GM18907 (cell line): ENCODE data around the gene TWNK.

Experiments
- ATAC-seq: cut with Tn5 transposase; IDR thresholded peaks from one replicate; pipeline ENCODE4 v1.9.1; 2021; ENCODE audit warnings: mild to moderate bottlenecking, moderate library complexity; ENCODE audit not compliant: unreplicated experiment

Gene TWNK

DNA sequence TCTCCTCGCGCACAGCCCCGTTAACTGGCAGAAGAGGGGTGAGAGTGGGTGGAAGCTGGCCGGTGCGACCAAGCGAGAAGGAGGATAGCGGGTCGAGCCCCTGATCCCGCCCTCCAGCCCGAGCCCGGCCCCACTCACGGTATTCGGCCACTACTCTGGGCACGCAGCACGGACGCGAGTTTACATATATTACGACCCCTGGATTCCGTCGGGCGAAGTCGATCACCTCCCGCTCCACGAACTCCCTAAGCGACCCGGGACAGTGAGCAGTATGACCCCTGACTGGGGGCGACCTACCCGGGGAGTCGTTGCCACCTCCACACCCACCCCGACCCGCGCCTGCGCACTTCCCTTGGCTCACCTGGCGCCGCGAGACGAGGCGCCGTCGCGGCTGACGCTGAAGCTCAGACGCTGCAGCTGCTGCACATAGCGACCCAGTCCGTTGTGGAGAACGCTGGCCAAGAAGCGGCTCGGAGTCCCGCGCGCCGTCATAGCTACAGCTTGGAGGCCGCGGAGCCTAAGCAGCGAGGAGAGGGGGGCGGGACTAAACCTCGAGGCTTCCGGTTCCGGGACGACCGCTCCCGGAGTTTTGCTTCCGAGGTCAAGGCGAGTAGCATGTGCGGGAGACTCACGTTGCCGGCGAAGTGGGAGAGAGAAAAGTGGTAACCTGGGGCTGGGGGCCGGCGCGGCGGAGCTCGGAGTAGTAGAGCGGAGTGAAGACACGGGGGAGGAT, at the start of gene TWNK, which contains the start of gene MRPL43:
TWNK (plus strand) TSS at position 592 of the 733 bp plus-strand sequence. CDS start 668 bp downstream, outside the sequence.
MRPL43 (minus strand) TSS at position 546 of the 733 bp plus-strand sequence; CDS start at position 492, 54 bp downstream.
- ATAC-seq: peak; percentile 77

DNA sequence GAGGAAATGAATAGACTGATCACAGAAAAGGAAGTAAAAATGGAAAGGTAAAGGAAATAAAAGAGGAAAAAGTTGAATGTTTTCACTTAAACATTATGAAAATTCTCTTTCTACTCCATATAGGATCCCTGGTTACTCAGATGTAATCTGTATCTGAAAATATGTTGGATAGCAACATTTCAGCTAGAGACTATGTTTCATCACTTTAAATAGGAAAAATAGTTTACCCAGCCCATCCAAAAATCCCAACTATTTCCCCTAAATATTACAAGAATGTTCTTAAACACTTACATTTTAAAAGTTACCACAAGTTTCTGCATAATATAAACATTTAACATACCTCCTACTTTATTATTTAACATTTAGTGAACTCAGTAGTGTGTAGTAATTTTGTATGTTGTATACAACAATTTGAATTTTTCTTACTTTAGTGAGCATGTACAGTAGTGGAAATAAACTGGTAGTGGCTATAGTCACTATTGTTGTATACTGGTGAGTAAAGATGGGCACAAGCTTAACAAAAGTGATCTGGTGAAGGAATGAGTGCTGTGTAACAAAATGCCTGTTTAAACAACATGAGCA, 47.5 kb upstream of the TWNK start:
- ATAC-seq: no peak

GRCh38 chr10:100942229-100942628, 45.1 kb upstream of the TWNK start:
- ATAC-seq: no peak

- ATAC-seq: no peak
These were observed 43.8 kb upstream of the TWNK start for GRCh38 chr10:100943508-100943907.

DNA sequence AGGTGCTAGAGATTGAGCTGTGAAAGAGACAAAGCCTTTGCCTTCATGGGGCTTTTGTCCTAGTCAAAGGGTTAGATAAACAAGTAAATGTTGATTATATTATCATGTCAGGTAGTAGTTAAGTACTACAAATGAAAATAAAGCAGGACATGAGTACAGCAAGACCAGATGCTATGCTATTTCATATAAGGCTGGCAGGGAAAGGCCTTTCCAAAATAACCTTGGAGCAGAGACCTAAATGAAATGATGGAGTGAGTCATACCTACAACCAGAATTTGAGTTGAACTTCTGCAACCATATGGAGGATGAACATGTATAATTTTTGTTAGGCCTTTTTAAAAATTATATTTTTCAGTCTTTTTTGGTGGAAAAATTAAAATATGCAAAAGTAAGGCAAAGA, 41.6 kb upstream of the TWNK start:
- no peak for ATAC-seq

DNA sequence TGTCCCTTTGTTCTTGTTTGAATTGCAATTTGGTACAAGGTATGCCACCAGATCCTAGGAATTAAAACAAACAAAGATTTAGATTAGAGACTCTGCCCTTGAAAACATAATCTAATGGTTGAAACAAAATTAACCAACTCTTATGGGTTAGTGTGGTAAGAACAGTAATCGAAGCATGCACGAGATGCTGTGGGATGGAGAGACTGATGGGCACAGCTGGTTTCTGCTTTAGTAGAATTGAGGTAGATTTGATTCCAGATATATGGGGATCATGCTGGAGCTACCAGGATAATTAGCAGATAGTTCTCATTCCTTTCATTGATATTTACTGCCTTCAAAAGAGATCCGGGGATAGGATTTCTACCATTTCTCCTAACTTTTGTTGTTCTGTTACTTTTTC, 38.4 kb upstream of the TWNK start:
- ATAC-seq: no peak

DNA sequence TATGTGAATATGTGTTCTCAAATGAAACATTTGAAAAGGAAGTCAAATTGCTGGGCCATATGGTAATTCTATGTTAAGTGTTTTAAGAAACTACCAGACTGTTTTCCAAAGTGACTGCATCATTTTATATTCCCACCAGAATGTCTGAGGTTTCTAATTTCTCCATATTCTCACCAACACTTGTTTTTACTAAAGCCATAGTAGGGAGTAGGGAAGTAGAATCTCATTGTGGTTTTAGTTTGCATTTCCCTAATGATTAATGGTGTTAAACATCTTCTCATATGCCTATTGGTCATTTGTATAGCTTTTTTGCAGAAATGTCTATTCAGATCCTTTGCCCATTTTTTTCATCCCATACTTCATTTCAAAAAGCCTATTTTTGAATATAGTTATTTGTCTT, 27.1 kb upstream of the TWNK start:
- no peak for ATAC-seq

- ATAC-seq: no peak
These were observed 24.8 kb upstream of the TWNK start for GRCh38 chr10:100962351-100963080.

- ATAC-seq: no peak
These were observed 23.5 kb upstream of the TWNK start for GRCh38 chr10:100963826-100964225.

GRCh38 chr10:100965820-100966219, 21.5 kb upstream of the TWNK start:
- no peak for ATAC-seq

DNA sequence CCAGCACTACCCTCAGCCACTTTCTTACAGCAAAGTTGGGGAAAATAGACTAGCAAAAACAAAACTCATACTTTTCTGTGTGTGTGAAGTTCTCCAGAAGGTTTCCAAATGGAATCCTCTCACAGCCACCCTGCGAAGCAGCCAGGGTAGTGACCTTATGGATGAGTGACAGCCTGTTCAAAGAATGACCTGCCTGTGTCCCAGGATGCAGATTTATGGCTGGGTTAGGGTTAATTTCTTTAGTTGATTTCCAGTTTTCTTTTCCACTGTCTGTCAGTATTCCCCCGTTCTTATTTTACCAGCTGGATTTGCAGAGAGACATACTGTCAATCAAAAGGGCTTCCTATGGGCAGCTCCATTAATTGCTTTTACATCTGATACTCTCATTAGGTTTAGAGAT, 20.5 kb upstream of the TWNK start:
- no peak for ATAC-seq

DNA sequence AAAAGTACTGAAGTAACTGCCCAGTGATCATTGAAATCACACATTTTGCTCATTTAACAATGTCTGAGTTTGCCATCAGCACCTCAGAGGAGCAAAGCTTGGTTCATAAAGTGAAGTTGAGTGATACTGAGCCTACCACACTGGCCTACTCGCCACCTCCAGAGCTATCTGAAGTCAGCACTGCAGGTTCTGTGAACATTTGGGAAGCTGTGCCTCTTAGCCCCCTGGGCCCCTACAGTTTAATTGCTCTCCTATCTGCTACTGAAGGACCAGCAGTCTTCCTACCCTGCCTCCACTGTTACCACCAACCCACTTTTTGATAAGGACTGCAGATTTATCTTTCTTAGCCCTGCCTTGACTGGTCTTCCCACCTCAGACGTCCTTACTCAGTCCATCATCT, 20.0 kb upstream of the TWNK start:
- no peak for ATAC-seq

DNA sequence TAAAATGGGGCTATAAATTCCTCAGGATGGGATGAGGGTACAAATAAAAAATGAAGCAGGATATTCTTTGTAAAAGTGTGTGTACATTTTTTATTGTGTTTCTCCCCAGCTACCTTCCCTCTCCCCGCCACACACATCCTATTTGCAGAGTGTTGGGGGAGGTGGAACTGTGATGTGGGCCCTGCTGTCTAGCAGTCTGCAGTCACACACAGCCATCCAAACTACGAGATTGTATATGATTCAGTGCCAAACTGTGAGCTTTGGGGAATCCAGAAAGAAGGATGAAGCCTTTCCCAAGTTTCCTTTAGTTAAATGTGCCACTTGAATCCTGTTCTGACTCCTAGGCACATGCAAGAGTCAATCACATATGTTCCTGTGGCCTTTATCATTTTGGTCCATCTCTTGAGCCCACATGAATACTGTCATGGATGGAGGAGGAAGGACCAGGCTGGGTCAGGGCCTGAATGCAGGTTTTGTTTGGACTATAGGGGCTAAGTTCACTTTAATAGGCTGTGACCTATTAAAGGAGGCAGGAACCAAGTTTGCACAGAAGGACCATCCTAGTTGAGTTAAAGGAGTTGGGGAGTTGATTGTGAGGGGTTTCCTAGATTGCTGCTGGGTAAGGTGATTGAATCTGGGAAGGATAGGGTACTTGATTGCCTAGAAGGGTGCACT, 19.1 kb upstream of the TWNK start:
- ATAC-seq: no peak

DNA sequence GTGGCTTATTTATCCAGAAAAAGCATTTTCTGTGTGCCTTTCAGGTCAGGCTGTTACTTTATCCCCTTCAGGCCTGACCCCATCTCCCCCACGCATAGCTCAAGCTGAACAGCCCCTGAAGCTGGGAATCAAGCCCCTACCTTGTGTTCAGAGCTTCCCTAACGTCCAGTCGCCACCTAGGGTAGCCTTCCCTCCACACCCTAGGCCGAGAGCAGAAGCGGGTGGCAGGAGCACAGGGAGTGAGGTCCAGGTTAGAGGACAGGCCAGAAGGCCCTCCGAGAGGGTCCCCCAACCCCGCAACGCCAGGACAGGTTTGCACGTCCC, 18.5 kb upstream of the TWNK start:
- ATAC-seq: no peak

DNA sequence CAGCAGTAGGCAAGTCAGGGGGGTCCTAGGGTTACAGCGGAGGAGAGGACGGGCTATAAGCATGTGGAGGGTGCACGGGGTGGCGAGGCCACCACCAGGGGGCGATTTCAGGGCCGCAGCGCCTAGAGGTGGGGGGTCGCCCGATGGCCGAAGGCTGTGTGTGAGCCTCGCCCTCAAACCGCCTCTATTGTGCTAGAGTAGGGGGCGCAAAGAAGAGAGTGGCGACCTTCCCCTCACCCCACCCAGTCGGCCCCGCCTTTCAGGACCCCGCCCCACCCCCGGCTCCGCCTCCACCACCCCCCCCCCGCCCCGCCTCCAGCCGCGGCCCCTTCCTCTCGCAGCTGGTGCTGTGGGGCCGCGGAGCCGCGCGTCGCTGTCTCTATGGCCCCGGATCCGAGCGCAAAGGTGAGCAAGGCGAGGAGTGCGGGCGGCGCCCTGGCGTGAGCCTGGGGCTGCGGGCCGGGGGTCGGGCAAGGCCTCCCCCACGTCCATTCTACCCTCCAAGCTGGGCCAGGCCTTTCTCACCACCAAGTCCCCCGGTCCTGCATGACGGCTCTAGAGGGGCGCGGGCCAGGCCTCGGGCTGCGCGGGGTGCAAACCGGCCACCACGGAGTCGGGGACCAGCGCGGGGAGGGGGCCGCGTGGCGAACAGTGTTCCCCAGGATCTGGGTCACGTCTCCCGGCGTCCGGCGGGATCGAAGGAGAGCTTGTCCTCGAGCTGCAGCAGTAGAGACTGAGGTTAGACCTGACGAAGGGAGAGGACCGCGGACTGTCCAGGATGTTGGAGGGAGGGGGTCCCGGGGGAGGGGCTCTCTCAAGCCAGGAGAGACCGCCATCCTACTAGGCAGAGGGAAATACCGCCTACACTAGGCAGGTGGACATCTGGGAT, 17.9 kb upstream of the TWNK start, which contains the start of gene SEMA4G:
SEMA4G (plus strand) TSS at position 318 of the 889 bp plus-strand sequence. CDS start 3,409 bp downstream, outside the sequence.
- no peak for ATAC-seq

DNA sequence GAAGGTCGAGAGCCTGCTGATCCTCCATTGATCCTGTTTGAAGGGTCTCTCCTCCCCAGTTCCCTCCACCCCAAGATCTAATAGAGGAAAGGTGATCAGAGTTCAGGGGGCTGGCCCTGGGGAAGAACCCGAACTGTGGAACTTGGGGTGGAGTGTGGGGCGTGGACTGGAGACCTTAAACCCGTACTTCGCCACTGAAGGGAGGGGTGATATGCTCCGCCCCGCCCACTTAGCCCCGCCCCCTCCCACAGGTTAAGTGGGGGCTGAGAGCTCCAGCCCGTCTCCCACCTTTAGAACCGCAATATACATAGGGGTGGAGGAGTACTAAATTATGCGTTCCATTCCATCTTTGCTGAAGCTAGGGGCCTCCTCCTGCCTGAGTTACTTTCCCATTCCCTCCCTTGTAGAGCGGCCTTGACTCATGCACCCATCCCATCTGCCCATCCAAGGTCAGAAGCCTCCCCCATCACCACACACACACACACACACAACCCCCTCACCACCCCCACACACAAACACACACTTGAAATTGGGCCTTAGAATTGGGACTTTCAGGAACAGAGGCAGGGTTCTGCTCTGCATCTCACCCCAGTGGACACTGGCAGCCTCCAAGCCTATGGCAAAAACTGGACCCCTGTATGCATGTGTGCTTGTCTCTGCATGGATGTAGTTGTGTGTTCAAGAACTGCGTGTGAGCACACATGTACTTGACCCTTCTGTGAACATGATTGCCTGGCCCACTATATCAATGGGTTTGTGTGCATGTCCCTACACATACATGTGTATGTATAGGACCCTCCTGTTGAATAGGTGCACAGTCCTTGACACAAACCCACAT, 17.0 kb upstream of the TWNK start:
- ATAC-seq: no peak

GRCh38 chr10:100970914-100971811, 16.2 kb upstream of the TWNK start:
- ATAC-seq: no peak

GRCh38 chr10:100972115-100972903, 15.0 kb upstream of the TWNK start:
- no peak for ATAC-seq
